Measurements from ENCODE around the gene SCGB1C1.
"Not testable (repeated sequence)": the region's sequence is repeated elsewhere in the genome, so short reads cannot be mapped to it uniquely, and the experiment has no call there.

Gene SCGB1C1

DNA sequence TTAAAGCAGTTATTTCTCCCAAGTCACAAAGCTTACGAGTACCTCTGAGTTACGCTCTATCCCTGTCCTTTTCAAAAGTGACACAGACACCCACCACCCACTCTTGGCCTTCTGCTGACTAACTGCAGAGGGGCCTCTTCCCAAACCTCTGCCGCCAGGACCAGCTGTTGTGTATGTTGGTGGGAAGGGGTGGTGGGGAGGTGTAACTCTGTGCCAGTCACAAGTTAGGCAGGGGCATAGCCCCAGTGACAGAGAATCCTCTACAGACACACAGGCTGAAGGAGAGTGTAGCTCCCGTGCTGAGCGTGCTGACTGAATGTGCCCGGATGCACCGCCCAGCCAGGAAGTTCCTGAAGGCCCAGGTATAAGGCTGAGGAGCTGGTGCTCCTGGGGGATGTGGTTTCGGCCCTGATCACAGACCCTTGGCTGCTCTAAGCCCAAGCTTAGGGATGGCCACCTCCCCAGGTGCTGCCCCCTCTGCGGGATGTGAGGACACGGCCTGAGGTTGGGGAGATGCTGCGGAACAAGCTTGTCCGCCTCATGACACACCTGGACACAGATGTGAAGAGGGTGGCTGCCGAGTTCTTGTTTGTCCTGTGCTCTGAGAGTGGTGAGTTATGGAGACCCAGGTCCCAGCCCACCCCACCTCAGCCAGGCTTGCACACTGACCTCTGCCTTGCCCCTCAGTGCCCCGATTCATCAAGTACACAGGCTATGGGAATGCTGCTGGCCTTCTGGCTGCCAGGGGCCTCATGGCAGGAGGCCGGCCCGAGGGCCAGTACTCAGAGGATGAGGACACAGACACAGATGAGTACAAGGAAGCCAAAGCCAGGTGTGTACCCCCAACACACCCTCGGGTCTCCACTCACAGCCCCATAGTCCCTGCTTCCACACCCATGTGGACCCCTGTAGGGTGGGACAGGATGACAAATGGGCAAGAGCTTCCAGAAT is 19.5 kb downstream of the SCGB1C1 start:
- Histone ChIP-seq H3K9me3 (ENCODE audit: control insufficient read depth, low read depth, low read length) (no peaks in the 10 kb centered on the region), H3K27me3 (ENCODE audit: control insufficient read depth, insufficient read depth, low read length) (no peaks in the 10 kb centered on the region), H3K27ac (ENCODE audit: low read length) (no peak overlapping the region), H3K36me3 (ENCODE audit: control insufficient read depth, low read depth, low read length) (peaks cover 54% of the 10 kb centered on the region), H3K9ac (ENCODE audit: low read length) (no peak overlapping the region), H3K4me1 (ENCODE audit: control insufficient read depth, low read depth, low read length) (no peaks in the 10 kb centered on the region), H3K4me3 (ENCODE audit: low read length) (no peak overlapping the region)

DNA sequence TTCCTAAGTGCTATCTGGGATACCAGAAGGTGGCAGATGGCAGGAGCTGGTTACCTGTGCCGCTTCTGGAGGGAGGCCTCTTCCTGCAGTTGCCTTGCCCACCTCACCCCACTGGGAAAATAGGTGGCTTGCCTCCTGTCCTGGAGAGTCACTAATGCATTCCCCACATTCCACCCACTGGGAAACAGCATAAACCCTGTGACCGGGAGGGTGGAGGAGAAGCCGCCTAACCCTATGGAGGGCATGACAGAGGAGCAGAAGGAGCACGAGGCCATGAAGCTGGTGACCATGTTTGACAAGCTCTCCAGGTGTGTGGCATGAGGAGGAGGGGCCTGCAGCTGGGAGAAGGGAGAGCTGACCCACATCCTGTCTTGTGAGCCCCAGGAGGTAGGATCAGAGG is 20.2 kb downstream of the SCGB1C1 start:
- Histone ChIP-seq H3K27ac (ENCODE audit: low read length) (no peak overlapping the region), H3K4me3 (ENCODE audit: low read length) (no peak overlapping the region), H3K9me3 (ENCODE audit: control insufficient read depth, low read depth, low read length) (no peaks in the 10 kb centered on the region), H3K4me1 (ENCODE audit: control insufficient read depth, low read depth, low read length) (no peaks in the 10 kb centered on the region), H3K36me3 (ENCODE audit: control insufficient read depth, low read depth, low read length) (peaks cover 54% of the 10 kb centered on the region), H3K9ac (ENCODE audit: low read length) (no peak overlapping the region), H3K27me3 (ENCODE audit: control insufficient read depth, insufficient read depth, low read length) (no peaks in the 10 kb centered on the region)

DNA sequence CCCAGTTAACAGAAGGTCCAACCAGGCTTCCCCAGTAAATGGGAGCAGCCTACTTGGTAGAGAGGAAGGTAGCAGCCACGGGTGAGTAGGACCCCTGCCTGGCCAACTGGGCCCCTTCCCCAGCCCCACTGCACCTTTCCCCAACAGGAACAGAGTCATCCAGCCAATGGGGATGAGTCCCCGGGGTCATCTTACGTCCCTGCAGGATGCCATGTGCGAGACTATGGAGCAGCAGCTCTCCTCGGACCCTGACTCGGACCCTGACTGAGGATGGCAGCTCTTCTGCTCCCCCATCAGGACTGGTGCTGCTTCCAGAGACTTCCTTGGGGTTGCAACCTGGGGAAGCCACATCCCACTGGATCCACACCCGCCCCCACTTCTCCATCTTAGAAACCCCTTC is 21.2 kb downstream of the SCGB1C1 start:
- Histone ChIP-seq H3K4me1 (ENCODE audit: control insufficient read depth, low read depth, low read length) (no peaks in the 10 kb centered on the region), H3K27ac (ENCODE audit: low read length) (no peak overlapping the region), H3K36me3 (ENCODE audit: control insufficient read depth, low read depth, low read length) (peaks cover 54% of the 10 kb centered on the region), H3K4me3 (ENCODE audit: low read length) (no peak overlapping the region), H3K27me3 (ENCODE audit: control insufficient read depth, insufficient read depth, low read length) (no peaks in the 10 kb centered on the region), H3K9ac (ENCODE audit: low read length) (no peak overlapping the region), H3K9me3 (ENCODE audit: control insufficient read depth, low read depth, low read length) (no peaks in the 10 kb centered on the region)

DNA sequence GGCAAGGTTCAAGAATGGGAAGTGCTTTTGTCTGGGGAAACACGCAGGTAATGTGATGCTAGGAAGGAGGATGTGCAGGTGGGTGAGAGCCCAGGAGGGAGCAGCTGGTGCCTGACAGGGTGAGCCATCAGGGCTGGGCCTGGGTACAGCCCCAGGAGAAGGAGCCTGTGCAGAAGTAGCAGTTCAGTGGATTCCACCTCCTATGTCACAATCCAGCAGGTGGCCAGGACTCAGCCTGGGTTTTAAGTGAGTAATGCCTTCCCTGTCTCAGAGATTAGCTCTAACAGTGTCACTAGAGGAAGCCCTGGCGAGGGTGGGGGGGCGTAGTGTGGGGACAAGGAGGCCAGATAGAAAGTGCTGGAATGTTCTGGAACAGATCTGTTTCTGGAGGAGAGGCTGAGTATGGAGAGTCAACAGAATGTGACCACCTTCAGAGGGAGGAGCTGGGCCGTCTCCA is 22.7 kb downstream of the SCGB1C1 start:
- Histone ChIP-seq H3K9me3 (ENCODE audit: control insufficient read depth, low read depth, low read length) (no peaks in the 10 kb centered on the region), H3K27ac (ENCODE audit: low read length) (no peak overlapping the region), H3K4me1 (ENCODE audit: control insufficient read depth, low read depth, low read length) (no peaks in the 10 kb centered on the region), H3K27me3 (ENCODE audit: control insufficient read depth, insufficient read depth, low read length) (no peaks in the 10 kb centered on the region), H3K9ac (ENCODE audit: low read length) (no peak overlapping the region), H3K4me3 (ENCODE audit: low read length) (no peak overlapping the region), H3K36me3 (ENCODE audit: control insufficient read depth, low read depth, low read length) (peaks cover 42% of the 10 kb centered on the region)

DNA sequence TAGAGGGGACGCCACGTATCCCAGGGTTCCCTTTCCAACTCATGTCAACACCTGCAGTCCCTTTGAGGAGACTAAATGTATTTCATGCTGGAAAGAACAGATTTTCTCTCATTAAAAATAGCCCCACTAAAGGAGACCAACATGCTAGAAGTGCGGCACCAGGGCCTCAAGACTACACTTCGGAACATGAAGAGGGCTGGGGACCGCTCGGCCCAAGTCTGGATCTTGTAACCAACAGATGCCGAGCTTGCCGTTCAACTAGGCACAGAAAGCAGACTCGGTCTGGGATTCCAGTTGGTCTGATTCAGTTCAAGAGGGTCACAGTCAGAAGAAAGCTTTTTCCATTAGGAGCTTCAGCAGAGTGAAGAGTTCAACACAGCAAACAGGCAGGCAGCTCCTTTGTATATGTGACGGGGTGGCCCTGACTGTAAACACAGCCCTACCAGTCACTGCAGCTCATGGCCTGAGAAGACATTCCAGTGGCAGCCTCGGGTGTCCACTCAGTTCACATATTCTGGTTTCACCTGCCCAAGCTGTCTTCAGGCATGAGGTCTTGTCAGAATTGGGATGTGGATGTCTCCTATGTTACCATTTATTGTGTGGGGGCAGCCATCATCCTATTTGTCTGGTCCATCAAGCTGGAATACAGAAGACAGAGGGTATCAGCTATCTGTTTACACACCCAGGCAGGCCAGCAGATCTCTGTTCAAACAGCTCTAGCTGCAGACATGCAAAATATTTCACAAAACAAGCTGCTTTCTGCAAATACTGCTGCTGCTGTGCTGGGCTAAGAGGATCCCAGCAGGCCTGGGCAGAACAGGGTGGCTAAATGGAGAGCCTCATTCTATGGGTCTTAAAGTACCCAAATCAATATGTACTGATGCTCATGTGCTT is 23.4 kb downstream of the SCGB1C1 start:
- no peaks in the 10 kb centered on the region for H3K27me3 ChIP-seq (ENCODE audit: control insufficient read depth, insufficient read depth, low read length)
- no peaks in the 10 kb centered on the region for H3K9me3 ChIP-seq (ENCODE audit: control insufficient read depth, low read depth, low read length)
- no peaks in the 10 kb centered on the region for H3K4me1 ChIP-seq (ENCODE audit: control insufficient read depth, low read depth, low read length)
- H3K4me3 ChIP-seq (ENCODE audit: low read length) = no peak overlapping the region
- no peak overlapping the region for H3K9ac ChIP-seq (ENCODE audit: low read length)
- H3K27ac ChIP-seq (ENCODE audit: low read length) = no peak overlapping the region
- peaks cover 35% of the 10 kb centered on the region for H3K36me3 ChIP-seq (ENCODE audit: control insufficient read depth, low read depth, low read length)

DNA sequence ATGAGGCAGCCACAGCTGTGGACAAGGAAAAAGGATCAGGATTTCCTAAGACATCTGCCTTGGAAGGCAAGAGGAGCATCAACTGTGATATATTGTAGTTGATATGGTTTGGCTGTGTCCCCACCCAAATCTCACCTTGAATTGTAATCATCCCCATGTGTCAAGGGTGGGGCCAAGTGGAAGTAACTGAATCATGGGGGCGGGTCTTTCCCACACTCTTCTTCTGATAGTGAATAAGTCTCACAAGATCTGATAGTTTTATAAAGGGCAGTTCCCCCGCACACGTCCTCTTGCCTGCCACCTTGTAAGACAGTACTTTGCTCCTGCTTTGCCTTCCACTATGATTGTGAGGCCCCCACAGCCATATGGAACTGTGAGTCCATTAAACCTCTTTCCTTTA is 24.8 kb downstream of the SCGB1C1 start:
- no peak overlapping the region for H3K27ac ChIP-seq (ENCODE audit: low read length)

DNA sequence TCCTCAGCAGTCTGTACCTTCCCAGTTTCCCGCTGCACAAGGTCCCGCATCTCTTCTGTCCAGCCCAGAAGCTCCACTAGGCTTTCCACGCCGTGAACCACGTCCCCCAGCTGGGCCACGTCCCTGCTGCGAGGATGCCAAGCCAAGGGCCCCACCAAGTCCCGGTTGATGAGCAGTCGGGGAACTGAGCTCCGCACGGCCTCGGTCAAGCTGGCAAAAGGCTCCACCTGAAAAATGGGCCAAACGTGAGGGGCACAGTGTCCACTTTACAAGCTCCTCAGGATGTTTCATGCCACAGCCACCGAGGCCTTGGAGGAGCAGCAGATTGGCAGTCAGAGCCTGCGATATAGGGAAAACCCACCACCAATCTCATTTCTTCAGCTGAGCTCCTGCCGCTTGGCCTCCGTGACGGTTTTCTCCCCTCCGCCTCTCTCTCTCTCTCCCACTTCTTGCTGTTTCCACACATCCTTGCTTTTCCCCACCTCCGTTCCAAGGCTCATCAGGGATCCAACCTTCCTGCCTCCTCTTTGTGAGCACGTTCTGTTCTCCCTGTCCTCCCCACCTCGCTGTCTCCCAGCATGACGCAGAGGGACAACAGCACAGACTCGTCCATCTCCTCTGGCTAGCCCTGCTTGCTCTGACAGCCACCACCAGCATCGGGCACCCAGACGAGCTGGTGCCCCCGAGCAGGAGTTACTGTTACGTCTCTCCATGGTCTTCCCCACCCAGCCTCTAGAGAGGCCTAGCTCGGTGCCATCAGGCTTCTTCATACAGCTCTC is 26.1 kb downstream of the SCGB1C1 start:
- peaks cover 13% of the 10 kb centered on the region for H3K36me3 ChIP-seq (ENCODE audit: control insufficient read depth, low read depth, low read length)
- no peak overlapping the region for H3K9ac ChIP-seq (ENCODE audit: low read length)
- no peaks in the 10 kb centered on the region for H3K4me1 ChIP-seq (ENCODE audit: control insufficient read depth, low read depth, low read length)
- no peaks in the 10 kb centered on the region for H3K9me3 ChIP-seq (ENCODE audit: control insufficient read depth, low read depth, low read length)
- H3K27me3 ChIP-seq (ENCODE audit: control insufficient read depth, insufficient read depth, low read length) = no peaks in the 10 kb centered on the region
- no peak overlapping the region for H3K4me3 ChIP-seq (ENCODE audit: low read length)
- no peak overlapping the region for H3K27ac ChIP-seq (ENCODE audit: low read length)

More for the DNA sequence above, 24.8 kb downstream of the SCGB1C1 start:
- Histone ChIP-seq H3K4me3 (ENCODE audit: low read length) (no peak overlapping the region), H3K9me3 (ENCODE audit: control insufficient read depth, low read depth, low read length) (no peaks in the 10 kb centered on the region), H3K36me3 (ENCODE audit: control insufficient read depth, low read depth, low read length) (peaks cover 21% of the 10 kb centered on the region), H3K9ac (ENCODE audit: low read length) (no peak overlapping the region), H3K4me1 (ENCODE audit: control insufficient read depth, low read depth, low read length) (no peaks in the 10 kb centered on the region), H3K27me3 (ENCODE audit: control insufficient read depth, insufficient read depth, low read length) (no peaks in the 10 kb centered on the region)

DNA sequence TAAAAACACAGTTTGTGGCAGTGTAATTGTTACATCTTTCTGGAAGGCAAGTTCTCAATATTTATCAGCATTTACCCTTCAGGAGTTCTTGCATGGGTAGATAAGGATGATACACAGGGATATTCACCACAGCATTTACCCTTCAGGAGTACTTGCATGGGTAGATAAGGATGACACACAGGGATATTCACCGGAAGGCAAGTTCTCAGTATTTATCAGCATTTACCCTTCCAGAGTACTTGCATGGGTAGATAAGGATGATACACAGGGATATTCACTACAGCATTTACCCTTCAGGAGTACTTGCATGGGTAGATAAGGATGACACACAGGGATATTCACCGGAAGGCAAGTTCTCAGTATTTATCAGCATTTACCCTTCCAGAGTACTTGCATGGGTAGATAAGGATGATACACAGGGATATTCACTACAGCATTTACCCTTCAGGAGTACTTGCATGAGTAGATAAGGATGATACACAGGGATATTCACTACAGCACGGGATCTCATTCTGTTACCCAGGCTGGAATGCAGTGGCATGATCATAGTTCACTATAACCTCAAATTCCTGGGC is 27.9 kb downstream of the SCGB1C1 start:
- not testable (repeated sequence) for H3K4me1 ChIP-seq (ENCODE audit: control insufficient read depth, low read depth, low read length); H3K27ac ChIP-seq (ENCODE audit: low read length); H3K9ac ChIP-seq (ENCODE audit: low read length); H3K4me3 ChIP-seq (ENCODE audit: low read length); H3K27me3 ChIP-seq (ENCODE audit: control insufficient read depth, insufficient read depth, low read length); H3K36me3 ChIP-seq (ENCODE audit: control insufficient read depth, low read depth, low read length); H3K9me3 ChIP-seq (ENCODE audit: control insufficient read depth, low read depth, low read length)

DNA sequence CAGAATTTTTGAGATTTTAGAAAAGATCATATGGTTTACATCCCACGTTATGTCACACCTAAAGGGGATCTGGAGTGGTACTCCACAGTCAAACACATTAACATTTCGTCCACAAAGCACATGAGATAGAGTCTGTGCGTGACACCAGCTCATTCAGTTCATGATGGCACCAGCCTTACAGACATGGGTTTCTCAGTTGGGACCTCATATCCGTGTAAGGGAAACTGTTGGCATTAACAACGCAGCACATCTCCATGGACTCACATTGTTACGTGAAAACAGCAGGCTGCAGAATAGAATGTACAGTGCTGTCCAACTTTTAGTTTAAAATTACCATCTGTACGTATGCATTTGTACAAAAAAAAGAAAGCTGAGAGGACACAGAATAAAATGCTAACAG is 28.7 kb downstream of the SCGB1C1 start:
- no peaks in the 10 kb centered on the region for H3K9me3 ChIP-seq (ENCODE audit: control insufficient read depth, low read depth, low read length)
- no peaks in the 10 kb centered on the region for H3K27me3 ChIP-seq (ENCODE audit: control insufficient read depth, insufficient read depth, low read length)
- no peaks in the 10 kb centered on the region for H3K36me3 ChIP-seq (ENCODE audit: control insufficient read depth, low read depth, low read length)
- no peak overlapping the region for H3K27ac ChIP-seq (ENCODE audit: low read length)
- no peak overlapping the region for H3K9ac ChIP-seq (ENCODE audit: low read length)
- H3K4me1 ChIP-seq (ENCODE audit: control insufficient read depth, low read depth, low read length) = no peaks in the 10 kb centered on the region
- H3K4me3 ChIP-seq (ENCODE audit: low read length) = no peak overlapping the region

DNA sequence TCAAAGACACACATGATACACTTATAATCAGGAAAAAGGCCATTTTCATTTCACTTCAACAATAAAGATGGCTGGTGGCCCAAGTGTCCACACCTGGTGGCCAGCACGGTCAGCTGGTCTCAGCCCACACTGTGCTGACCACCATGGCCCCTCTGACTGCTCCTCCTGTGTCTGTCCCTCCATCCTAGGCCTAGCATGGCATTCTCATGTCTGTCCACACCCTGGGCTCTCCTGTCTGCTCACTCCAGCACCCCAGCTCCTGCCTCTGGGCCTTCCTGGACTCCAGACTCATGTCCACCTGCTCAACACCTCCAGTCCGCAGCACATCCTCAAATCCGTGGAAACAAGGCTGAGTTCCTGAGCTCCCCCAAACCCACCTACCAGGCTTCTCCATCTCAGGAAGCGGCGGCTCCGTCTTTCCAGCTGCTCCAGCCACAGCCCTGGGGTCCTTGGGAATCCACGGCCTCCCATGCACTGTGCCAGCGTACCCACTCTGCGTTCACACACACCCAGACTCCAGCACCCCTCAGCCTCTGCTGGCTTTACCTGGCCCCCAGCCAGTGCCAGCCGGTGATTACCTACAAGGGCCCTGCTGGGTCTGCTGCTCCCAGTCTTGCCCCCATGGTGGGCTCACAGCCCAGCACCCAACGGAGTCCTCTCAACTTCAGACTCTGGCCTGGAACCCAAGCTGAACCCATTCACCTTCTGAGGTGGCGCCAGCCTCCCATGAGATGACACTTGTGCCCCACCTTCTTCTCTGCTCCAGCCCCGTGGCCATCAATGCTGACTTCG is 29.3 kb downstream of the SCGB1C1 start:
- Histone ChIP-seq H3K27me3 (ENCODE audit: control insufficient read depth, insufficient read depth, low read length) (no peaks in the 10 kb centered on the region), H3K27ac (ENCODE audit: low read length) (no peak overlapping the region), H3K9me3 (ENCODE audit: control insufficient read depth, low read depth, low read length) (no peaks in the 10 kb centered on the region), H3K36me3 (ENCODE audit: control insufficient read depth, low read depth, low read length) (no peaks in the 10 kb centered on the region), H3K4me1 (ENCODE audit: control insufficient read depth, low read depth, low read length) (no peaks in the 10 kb centered on the region), H3K9ac (ENCODE audit: low read length) (no peak overlapping the region), H3K4me3 (ENCODE audit: low read length) (no peak overlapping the region)

Measured in iPS-18a (cell line).